HAP-1 (cell line): Measurements from ENCODE around the gene LMCD1.

ENCODE experiments used
- DNase-seq, 2 experiments: peaks; one replicate each; pipeline ENCODE4 v3.0.0-alpha.2; 2016 to 2020; ENCODE audit warnings: low spot score in 2 of 2
- H3K27me3 ChIP-seq: fragments of 250-450 bp; sonication (Bioruptor Pico); 2 replicates; pipeline ENCODE4 v1.5.1; 2020; ENCODE audit warnings: low read depth, mild to moderate bottlenecking, moderate library complexity
- H3K36me3 ChIP-seq: fragments of 250-450 bp; sonication (Bioruptor Pico); replicated peaks from 2 replicates; pipeline ENCODE4 v1.5.1; 2020; ENCODE audit warnings: mild to moderate bottlenecking
- H3K4me1 ChIP-seq: fragments of 250-450 bp; sonication (Bioruptor Pico); 2 replicates; pipeline ENCODE4 v1.5.1; 2020; ENCODE audit warnings: mild to moderate bottlenecking
- H3K4me3 ChIP-seq: fragments of 250-450 bp; sonication (Bioruptor Pico); 2 replicates; pipeline ENCODE4 v1.5.1; 2020; ENCODE audit warnings: mild to moderate bottlenecking, moderate library complexity
- H3K9me3 ChIP-seq: fragments of 250-450 bp; sonication (Bioruptor Pico); 2 replicates; pipeline ENCODE4 v1.5.1; 2020; ENCODE audit warnings: mild to moderate bottlenecking, moderate library complexity
- in situ Hi-C: fragments of 300-500 bp; cut with MboI; formaldehyde crosslinking; loops from 3 replicates; pipeline ENCODE4 v1.14.3; 2020; ENCODE audit warnings: low sequenced_read_pairs, inconsistent platforms, mixed read lengths

Gene LMCD1

GRCh38 chr3:8501371-8502131 is at the start of gene LMCD1:
TSS of gene LMCD1 (plus strand) at chr3:8501823. CDS start at chr3:8501939, 116 bp downstream.
- Histone ChIP-seq H3K4me1 (peaks cover 36% of the 10 kb centered on the region), H3K27me3 (no peaks in the 10 kb centered on the region), H3K36me3 (no peaks in the 10 kb centered on the region), H3K4me3 (peak within 1 kb of the TSS; percentile 26), H3K9me3 (no peaks in the 10 kb centered on the region)
- DNase-seq, result peak; percentile 93 to 94
- in situ Hi-C loops, result no loop called here

- in situ Hi-C loops, result no loop called here
- Histone ChIP-seq H3K36me3 (no peaks in the 10 kb centered on the region), H3K9me3 (no peaks in the 10 kb centered on the region), H3K4me3 (no peak overlapping the region), H3K4me1 (no peaks in the 10 kb centered on the region), H3K27me3 (no peaks in the 10 kb centered on the region)
- no peak for DNase-seq
Observed at GRCh38 chr3:8452112-8452511, 49.5 kb upstream of the LMCD1 start.

GRCh38 chr3:8453153-8453552 is 48.5 kb upstream of the LMCD1 start:
- DNase-seq, result no peak
- Histone ChIP-seq H3K36me3 (no peaks in the 10 kb centered on the region), H3K9me3 (no peaks in the 10 kb centered on the region), H3K4me3 (no peak overlapping the region), H3K27me3 (no peaks in the 10 kb centered on the region), H3K4me1 (no peaks in the 10 kb centered on the region)
- in situ Hi-C loops, result no loop called here

GRCh38 chr3:8455526-8456411 is 45.9 kb upstream of the LMCD1 start:
- Histone ChIP-seq H3K9me3 (no peaks in the 10 kb centered on the region), H3K27me3 (no peaks in the 10 kb centered on the region), H3K4me3 (no peak overlapping the region), H3K36me3 (no peaks in the 10 kb centered on the region), H3K4me1 (no peaks in the 10 kb centered on the region)
- in situ Hi-C loops, result no loop called here
- DNase-seq, result no peak

GRCh38 chr3:8456412-8456811 is 45.2 kb upstream of the LMCD1 start:
- Histone ChIP-seq H3K27me3 (no peaks in the 10 kb centered on the region), H3K4me1 (no peaks in the 10 kb centered on the region), H3K4me3 (no peak overlapping the region), H3K9me3 (no peaks in the 10 kb centered on the region), H3K36me3 (no peaks in the 10 kb centered on the region)
- no peak for DNase-seq
- in situ Hi-C loops, result no loop called here

- H3K4me3 ChIP-seq, result no peak overlapping the region
- no peak for DNase-seq
- in situ Hi-C loops, result no loop called here
Observed at GRCh38 chr3:8457039-8457438, 44.6 kb upstream of the LMCD1 start.

GRCh38 chr3:8458238-8458661 is 43.4 kb upstream of the LMCD1 start:
- Histone ChIP-seq H3K4me1 (no peaks in the 10 kb centered on the region), H3K36me3 (no peaks in the 10 kb centered on the region), H3K9me3 (no peaks in the 10 kb centered on the region), H3K27me3 (no peaks in the 10 kb centered on the region), H3K4me3 (no peak overlapping the region)
- DNase-seq, result no peak
- in situ Hi-C loops, result no loop called here

More at GRCh38 chr3:8457039-8457438, 44.6 kb upstream of the LMCD1 start:
- Histone ChIP-seq H3K4me1 (no peaks in the 10 kb centered on the region), H3K36me3 (no peaks in the 10 kb centered on the region), H3K9me3 (no peaks in the 10 kb centered on the region), H3K27me3 (no peaks in the 10 kb centered on the region)

GRCh38 chr3:8458711-8459110 is 42.9 kb upstream of the LMCD1 start:
- no peaks in the 10 kb centered on the region for H3K9me3 ChIP-seq
- no peaks in the 10 kb centered on the region for H3K4me1 ChIP-seq
- no peaks in the 10 kb centered on the region for H3K27me3 ChIP-seq
- H3K36me3 ChIP-seq, result no peaks in the 10 kb centered on the region
- H3K4me3 ChIP-seq, result no peak overlapping the region
- in situ Hi-C loops, result no loop called here
- no peak for DNase-seq

GRCh38 chr3:8460050-8460708 is 41.4 kb upstream of the LMCD1 start:
- no peaks in the 10 kb centered on the region for H3K27me3 ChIP-seq
- in situ Hi-C loops, result no loop called here
- DNase-seq, result no peak

GRCh38 chr3:8460815-8461456 is 40.7 kb upstream of the LMCD1 start:
- in situ Hi-C loops, result no loop called here

More at GRCh38 chr3:8460050-8460708, 41.4 kb upstream of the LMCD1 start:
- H3K4me1 ChIP-seq, result no peaks in the 10 kb centered on the region
- no peaks in the 10 kb centered on the region for H3K9me3 ChIP-seq
- H3K36me3 ChIP-seq, result no peaks in the 10 kb centered on the region
- H3K4me3 ChIP-seq, result no peak overlapping the region

GRCh38 chr3:8464668-8465067 is 37.0 kb upstream of the LMCD1 start:
- in situ Hi-C loops, result no loop called here
- Histone ChIP-seq H3K9me3 (no peaks in the 10 kb centered on the region), H3K36me3 (no peaks in the 10 kb centered on the region), H3K27me3 (no peaks in the 10 kb centered on the region), H3K4me3 (no peak overlapping the region), H3K4me1 (no peaks in the 10 kb centered on the region)
- DNase-seq, result no peak

More at GRCh38 chr3:8460815-8461456, 40.7 kb upstream of the LMCD1 start:
- DNase-seq, result no peak
- Histone ChIP-seq H3K4me3 (no peak overlapping the region), H3K9me3 (no peaks in the 10 kb centered on the region), H3K4me1 (no peaks in the 10 kb centered on the region), H3K27me3 (no peaks in the 10 kb centered on the region), H3K36me3 (no peaks in the 10 kb centered on the region)

- Histone ChIP-seq H3K27me3 (no peaks in the 10 kb centered on the region), H3K4me1 (no peaks in the 10 kb centered on the region), H3K4me3 (no peak overlapping the region), H3K36me3 (no peaks in the 10 kb centered on the region), H3K9me3 (no peaks in the 10 kb centered on the region)
- DNase-seq, result no peak
- in situ Hi-C loops, result no loop called here
Observed at GRCh38 chr3:8466526-8466925, 35.1 kb upstream of the LMCD1 start.

- H3K4me1 ChIP-seq, result no peaks in the 10 kb centered on the region
- no peaks in the 10 kb centered on the region for H3K36me3 ChIP-seq
- H3K9me3 ChIP-seq, result no peaks in the 10 kb centered on the region
- DNase-seq, result no peak
- H3K4me3 ChIP-seq, result no peak overlapping the region
- in situ Hi-C loops, result no loop called here
- no peaks in the 10 kb centered on the region for H3K27me3 ChIP-seq
Observed at GRCh38 chr3:8470801-8471200, 30.8 kb upstream of the LMCD1 start.
